ENCODE results near the gene FNDC3B.

DNA sequence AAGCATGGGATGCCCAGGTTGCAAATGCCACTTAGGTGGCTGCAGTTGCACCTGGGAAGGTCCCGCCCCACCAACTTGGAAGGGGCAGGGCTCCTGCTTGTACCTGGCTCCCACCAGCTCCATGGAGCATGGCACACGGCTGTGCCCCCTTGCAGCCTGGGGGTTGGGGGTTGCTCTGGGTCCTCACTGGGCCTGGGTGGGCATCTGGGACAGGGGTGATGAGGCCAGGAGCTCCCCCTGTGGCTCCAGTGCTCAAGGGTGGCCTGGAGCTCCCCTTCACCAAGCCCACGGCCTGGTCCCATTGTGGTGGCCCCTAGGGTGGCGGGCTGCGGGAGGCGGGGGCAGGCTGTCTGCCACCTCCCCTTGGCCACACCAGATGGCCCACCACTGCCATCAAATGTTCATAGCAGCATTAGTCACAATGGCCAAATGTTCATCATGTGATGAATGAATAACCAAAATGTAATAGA lies 372.1 kb downstream of the FNDC3B start:
- TF ChIP-seq, protein P1, sequence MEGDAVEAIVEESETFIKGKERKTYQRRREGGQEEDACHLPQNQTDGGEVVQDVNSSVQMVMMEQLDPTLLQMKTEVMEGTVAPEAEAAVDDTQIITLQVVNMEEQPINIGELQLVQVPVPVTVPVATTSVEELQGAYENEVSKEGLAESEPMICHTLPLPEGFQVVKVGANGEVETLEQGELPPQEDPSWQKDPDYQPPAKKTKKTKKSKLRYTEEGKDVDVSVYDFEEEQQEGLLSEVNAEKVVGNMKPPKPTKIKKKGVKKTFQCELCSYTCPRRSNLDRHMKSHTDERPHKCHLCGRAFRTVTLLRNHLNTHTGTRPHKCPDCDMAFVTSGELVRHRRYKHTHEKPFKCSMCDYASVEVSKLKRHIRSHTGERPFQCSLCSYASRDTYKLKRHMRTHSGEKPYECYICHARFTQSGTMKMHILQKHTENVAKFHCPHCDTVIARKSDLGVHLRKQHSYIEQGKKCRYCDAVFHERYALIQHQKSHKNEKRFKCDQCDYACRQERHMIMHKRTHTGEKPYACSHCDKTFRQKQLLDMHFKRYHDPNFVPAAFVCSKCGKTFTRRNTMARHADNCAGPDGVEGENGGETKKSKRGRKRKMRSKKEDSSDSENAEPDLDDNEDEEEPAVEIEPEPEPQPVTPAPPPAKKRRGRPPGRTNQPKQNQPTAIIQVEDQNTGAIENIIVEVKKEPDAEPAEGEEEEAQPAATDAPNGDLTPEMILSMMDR (IDR thresholded peaks at IDR 0.05 in 8 of 11, conservative IDR thresholded peaks at IDR 0.05 in 3 of 11): no peak
- no peak for TF ChIP-seq POLR2A (IDR thresholded peaks at IDR 0.05)
